Epidermal melanocyte (primary cell): ENCODE data around the gene MCFD2.

ENCODE experiments used
- DNase-seq: peaks from one replicate; pipeline ENCODE4 v3.0.0; 2011; ENCODE audit warnings: low spot score; ENCODE audit not compliant: insufficient read length

Gene MCFD2

GRCh38 chr2:46915281-46915810 is at the start of gene MCFD2:
MCFD2 (minus strand) TSS chr2:46915806; CDS start chr2:46909171, 6,635 bp downstream.
- DNase-seq, result peak; percentile 27

GRCh38 chr2:46964835-46965560 is 49.4 kb upstream of the MCFD2 start:
- DNase-seq, result no peak

GRCh38 chr2:46963941-46964673 is 48.5 kb upstream of the MCFD2 start:
- no peak for DNase-seq

- DNase-seq, result no peak
Observed at GRCh38 chr2:46963210-46963609, 47.6 kb upstream of the MCFD2 start.

- no peak for DNase-seq
Observed at GRCh38 chr2:46962751-46963150, 47.1 kb upstream of the MCFD2 start.

GRCh38 chr2:46960618-46961017 is 45.0 kb upstream of the MCFD2 start:
- DNase-seq, result no peak

GRCh38 chr2:46958431-46959017 is 42.9 kb upstream of the MCFD2 start:
- DNase-seq, result no peak

GRCh38 chr2:46956981-46957531 is 41.5 kb upstream of the MCFD2 start:
- DNase-seq, result no peak

GRCh38 chr2:46955764-46956163 is 40.2 kb upstream of the MCFD2 start:
- DNase-seq, result no peak

- peak; percentile 53 for DNase-seq
Observed at GRCh38 chr2:46954951-46955571, 39.5 kb upstream of the MCFD2 start.

- no peak for DNase-seq
Observed at GRCh38 chr2:46952171-46952570, 36.6 kb upstream of the MCFD2 start.

GRCh38 chr2:46951290-46952064 is 35.9 kb upstream of the MCFD2 start:
- DNase-seq, result no peak

- DNase-seq, result no peak
Observed at GRCh38 chr2:46950314-46950713, 34.7 kb upstream of the MCFD2 start.

GRCh38 chr2:46947841-46948240 is 32.2 kb upstream of the MCFD2 start:
- no peak for DNase-seq

GRCh38 chr2:46945671-46946070 is 30.1 kb upstream of the MCFD2 start:
- no peak for DNase-seq

GRCh38 chr2:46943881-46944798 is 28.5 kb upstream of the MCFD2 start:
- no peak for DNase-seq

GRCh38 chr2:46942891-46943626 is 27.5 kb upstream of the MCFD2 start:
- no peak for DNase-seq

- DNase-seq, result no peak
Observed at GRCh38 chr2:46942143-46942526, 26.5 kb upstream of the MCFD2 start.
